ENCODE data around the gene EVC2.

EVC2 gene, protein sequence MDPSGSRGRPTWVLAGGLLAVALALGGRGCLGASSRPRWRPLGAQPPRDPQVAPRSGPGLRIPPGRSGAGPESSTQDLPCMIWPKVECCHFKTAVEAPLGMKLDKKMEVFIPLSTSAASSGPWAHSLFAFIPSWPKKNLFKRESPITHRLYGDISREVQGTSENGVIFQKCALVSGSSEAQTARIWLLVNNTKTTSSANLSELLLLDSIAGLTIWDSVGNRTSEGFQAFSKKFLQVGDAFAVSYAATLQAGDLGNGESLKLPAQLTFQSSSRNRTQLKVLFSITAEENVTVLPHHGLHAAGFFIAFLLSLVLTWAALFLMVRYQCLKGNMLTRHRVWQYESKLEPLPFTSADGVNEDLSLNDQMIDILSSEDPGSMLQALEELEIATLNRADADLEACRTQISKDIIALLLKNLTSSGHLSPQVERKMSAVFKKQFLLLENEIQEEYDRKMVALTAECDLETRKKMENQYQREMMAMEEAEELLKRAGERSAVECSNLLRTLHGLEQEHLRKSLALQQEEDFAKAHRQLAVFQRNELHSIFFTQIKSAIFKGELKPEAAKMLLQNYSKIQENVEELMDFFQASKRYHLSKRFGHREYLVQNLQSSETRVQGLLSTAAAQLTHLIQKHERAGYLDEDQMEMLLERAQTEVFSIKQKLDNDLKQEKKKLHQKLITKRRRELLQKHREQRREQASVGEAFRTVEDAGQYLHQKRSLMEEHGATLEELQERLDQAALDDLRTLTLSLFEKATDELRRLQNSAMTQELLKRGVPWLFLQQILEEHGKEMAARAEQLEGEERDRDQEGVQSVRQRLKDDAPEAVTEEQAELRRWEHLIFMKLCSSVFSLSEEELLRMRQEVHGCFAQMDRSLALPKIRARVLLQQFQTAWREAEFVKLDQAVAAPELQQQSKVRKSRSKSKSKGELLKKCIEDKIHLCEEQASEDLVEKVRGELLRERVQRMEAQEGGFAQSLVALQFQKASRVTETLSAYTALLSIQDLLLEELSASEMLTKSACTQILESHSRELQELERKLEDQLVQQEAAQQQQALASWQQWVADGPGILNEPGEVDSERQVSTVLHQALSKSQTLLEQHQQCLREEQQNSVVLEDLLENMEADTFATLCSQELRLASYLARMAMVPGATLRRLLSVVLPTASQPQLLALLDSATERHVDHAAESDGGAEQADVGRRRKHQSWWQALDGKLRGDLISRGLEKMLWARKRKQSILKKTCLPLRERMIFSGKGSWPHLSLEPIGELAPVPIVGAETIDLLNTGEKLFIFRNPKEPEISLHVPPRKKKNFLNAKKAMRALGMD

GRCh38 chr4:5708449-5709206, at the start of gene EVC2:
Gene EVC2 (minus strand): TSS chr4:5708559. CDS start chr4:5708513, 46 bp downstream.
- DNase-seq (ENCODE audit: low read depth in 2 of 2) = no peak

- no peak for DNase-seq (ENCODE audit: low read depth in 2 of 2)
These were observed 49.6 kb upstream of the EVC2 start for GRCh38 chr4:5757954-5758353.

DNA sequence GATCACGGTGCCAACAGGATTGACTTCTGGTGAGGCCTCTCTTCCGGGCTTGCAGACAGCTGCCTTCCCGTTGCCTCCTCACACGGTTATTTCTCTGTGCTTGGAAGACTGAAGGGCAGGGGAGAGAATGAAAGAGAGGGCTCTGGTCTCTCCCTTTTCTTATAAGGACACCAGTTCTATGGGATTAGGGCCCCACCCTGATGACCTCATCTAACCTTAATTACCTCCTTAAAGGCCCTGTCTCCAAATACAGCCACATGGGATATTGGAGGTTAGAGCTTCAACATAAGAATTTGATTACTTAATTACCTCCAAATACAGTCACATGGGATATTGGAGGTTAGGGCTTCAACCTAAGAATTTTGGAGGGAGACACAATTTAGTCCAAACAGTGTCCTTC, 49.2 kb upstream of the EVC2 start:
- DNase-seq (ENCODE audit: low read depth in 2 of 2) = no peak

DNA sequence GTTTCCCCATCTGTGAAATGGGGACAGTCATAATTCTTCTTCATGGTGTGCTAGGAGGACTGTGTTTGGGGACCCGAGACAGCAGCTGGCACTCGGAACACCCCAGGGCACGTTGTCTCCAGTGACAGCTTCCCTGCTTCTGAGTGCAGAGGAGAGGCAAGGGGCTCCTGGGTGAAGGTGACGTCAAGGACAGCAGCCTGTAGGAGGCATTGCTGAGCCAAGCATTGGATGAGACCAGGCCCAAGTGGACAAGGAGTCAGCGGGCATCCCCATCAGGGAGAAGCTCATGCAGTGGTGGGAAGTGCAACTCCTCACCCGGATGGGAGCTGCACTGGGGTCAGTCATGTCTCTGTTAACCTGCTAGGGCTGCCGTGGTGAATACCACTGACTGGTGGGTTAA, 48.7 kb upstream of the EVC2 start:
- no peak for DNase-seq (ENCODE audit: low read depth in 2 of 2)

- no peak for DNase-seq (ENCODE audit: low read depth in 2 of 2)
These were observed 47.9 kb upstream of the EVC2 start for GRCh38 chr4:5756271-5756670.

- no peak for DNase-seq (ENCODE audit: low read depth in 2 of 2)
These were observed 47.3 kb upstream of the EVC2 start for GRCh38 chr4:5755679-5756078.

DNA sequence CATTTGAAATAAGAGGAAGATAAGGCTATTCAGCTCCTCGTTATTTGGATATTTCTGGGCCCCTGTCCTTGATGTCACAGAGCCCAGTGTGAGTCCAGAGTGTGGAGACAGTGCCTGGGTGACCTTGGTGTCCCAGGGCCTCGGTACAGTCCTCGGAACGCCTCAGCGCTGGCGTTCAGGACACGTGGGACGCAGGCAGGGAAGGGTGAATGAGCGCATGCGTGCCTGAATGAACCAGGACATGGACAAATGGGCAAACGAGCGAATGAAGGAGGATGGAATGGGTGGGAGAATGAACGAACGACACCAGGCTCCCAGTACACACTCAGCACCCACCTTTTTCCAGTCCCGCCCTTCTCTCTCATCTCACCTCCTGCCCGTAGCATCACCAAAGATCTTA, 46.8 kb upstream of the EVC2 start:
- no peak for DNase-seq (ENCODE audit: low read depth in 2 of 2)

DNA sequence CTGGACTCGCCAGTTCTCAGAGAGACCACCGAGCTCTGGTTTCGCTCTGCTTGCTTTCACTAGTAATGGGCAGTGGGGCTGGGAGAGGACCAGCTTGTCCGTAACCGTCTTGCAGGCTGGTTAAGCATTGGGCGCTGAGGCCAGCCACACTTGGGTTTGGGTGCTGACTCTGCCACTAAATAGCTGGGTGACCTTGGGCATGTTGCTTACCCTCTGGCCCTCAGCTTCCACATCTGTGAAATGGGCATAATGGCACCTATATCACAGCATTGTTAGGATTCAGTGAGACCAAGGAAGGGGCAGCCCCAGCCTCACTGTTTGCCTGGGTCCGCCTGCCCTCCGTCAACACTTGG, 46.1 kb upstream of the EVC2 start:
- no peak for DNase-seq (ENCODE audit: low read depth in 2 of 2)

DNA sequence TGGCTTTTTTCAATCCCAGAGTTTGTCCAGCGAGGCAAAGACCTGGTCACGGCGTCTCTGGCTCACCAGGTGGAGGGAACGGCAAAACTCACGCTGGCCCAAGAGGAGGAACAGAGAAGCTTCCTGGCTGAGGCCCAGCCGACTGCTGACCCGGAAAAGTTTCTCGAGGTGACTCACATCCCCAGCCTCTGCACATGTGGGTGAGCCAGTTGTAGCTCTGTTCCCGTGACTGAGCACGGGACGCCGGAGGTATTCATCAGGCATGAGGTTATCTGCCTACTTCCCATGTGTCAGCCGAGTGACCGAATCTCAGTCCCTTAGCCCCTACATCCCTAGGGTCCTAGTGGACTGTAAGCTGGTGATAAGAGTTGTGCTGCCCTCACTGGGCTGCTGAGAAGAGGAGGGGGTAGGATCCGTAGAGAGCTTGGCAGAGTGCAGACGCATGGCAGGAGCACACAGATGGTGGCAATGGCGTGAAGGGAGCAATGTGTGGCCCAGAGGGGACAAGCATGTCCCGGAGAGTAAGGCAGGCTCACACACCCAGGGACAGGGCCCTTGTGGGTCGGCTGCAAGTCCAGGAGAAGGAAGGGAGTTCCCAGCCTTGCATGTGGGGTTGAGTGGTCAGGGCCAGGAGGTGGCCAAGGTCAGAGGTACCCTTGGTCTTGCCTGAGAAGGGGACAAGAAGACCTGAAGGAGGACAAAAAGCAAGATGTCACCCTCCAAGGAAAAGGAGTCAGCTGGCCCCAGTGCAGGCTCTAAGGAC, 45.6 kb upstream of the EVC2 start:
- no peak for DNase-seq (ENCODE audit: low read depth in 2 of 2)

GRCh38 chr4:5753366-5753765, 45.0 kb upstream of the EVC2 start:
- DNase-seq (ENCODE audit: low read depth in 2 of 2) = no peak

- no peak for DNase-seq (ENCODE audit: low read depth in 2 of 2)
These were observed 44.2 kb upstream of the EVC2 start for GRCh38 chr4:5752376-5753184.

GRCh38 chr4:5751666-5752375, 43.5 kb upstream of the EVC2 start:
- no peak for DNase-seq (ENCODE audit: low read depth in 2 of 2)

- no peak for DNase-seq (ENCODE audit: low read depth in 2 of 2)
These were observed 42.7 kb upstream of the EVC2 start for GRCh38 chr4:5750946-5751665.

GRCh38 chr4:5750052-5750945, 41.9 kb upstream of the EVC2 start:
- DNase-seq (ENCODE audit: low read depth in 2 of 2) = no peak

GRCh38 chr4:5749568-5749967, 41.2 kb upstream of the EVC2 start:
- DNase-seq (ENCODE audit: low read depth in 2 of 2) = no peak

DNA sequence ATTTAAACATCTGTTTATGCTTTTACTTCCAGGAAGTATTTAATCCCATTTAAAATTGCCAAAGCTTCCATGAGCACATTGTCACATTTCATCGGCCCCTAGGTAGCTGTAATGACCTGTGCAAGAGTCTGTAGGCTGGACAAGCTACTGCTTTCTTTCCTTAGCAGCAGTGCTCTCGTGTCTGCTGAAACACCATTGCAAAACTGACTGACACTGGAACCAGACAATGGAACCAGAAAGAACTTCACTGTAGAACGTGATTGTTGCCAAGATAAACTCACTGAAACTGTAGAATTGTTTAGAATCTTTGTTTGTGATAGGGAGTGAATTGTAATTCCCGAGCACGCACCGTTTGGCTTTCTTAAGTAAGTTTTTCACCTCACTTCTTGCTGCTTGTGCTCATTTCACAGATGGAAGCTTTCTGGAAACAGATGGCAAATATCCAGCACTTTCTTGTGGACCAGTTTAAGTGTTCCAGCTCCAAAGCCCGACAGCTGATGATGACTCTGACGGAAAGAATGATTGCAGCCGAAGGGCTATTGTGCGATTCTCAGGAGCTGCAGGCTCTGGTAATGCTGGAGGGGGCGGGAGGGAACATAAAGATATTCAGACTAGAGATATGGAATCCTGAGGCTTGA, 39.5 kb upstream of the EVC2 start:
- no peak for DNase-seq (ENCODE audit: low read depth in 2 of 2)
